ENCODE data around the gene ADAMTSL4.
"Not testable (repeated sequence)": the region's sequence is repeated elsewhere in the genome, so short reads cannot be mapped to it uniquely, and the experiment has no call there.

Gene ADAMTSL4

GRCh38 chr1:150575072-150575489, 25.9 kb downstream of the ADAMTSL4 start:
- H3K27ac ChIP-seq (ENCODE audit: low read length) = no peak overlapping the region
- H3K4me1 ChIP-seq (ENCODE audit: control insufficient read depth, low read depth, low read length) = peaks cover 46% of the 10 kb centered on the region
- H3K4me3 ChIP-seq (ENCODE audit: low read length) = peak overlapping the region; percentile 94
- H3K36me3 ChIP-seq (ENCODE audit: control insufficient read depth, low read depth, low read length) = peaks cover 67% of the 10 kb centered on the region
- no peaks in the 10 kb centered on the region for H3K27me3 ChIP-seq (ENCODE audit: control insufficient read depth, insufficient read depth, low read length)
- peak overlapping the region; percentile 100 for H3K9ac ChIP-seq (ENCODE audit: low read length)
- H3K9me3 ChIP-seq (ENCODE audit: control insufficient read depth, low read depth, low read length) = no peaks in the 10 kb centered on the region

GRCh38 chr1:150575518-150576366, 26.5 kb downstream of the ADAMTSL4 start:
- Histone ChIP-seq H3K9me3 (ENCODE audit: control insufficient read depth, low read depth, low read length) (no peaks in the 10 kb centered on the region), H3K9ac (ENCODE audit: low read length) (peak overlapping the region; percentile 100), H3K27me3 (ENCODE audit: control insufficient read depth, insufficient read depth, low read length) (no peaks in the 10 kb centered on the region), H3K36me3 (ENCODE audit: control insufficient read depth, low read depth, low read length) (peaks cover 67% of the 10 kb centered on the region), H3K27ac (ENCODE audit: low read length) (no peak overlapping the region), H3K4me3 (ENCODE audit: low read length) (peak overlapping the region; percentile 94), H3K4me1 (ENCODE audit: control insufficient read depth, low read depth, low read length) (peaks cover 43% of the 10 kb centered on the region)

GRCh38 chr1:150576367-150576711, 27.1 kb downstream of the ADAMTSL4 start:
- H3K27me3 ChIP-seq (ENCODE audit: control insufficient read depth, insufficient read depth, low read length) = no peaks in the 10 kb centered on the region
- no peaks in the 10 kb centered on the region for H3K9me3 ChIP-seq (ENCODE audit: control insufficient read depth, low read depth, low read length)
- peak overlapping the region; percentile 94 for H3K4me3 ChIP-seq (ENCODE audit: low read length)
- H3K9ac ChIP-seq (ENCODE audit: low read length) = peak overlapping the region; percentile 100
- H3K4me1 ChIP-seq (ENCODE audit: control insufficient read depth, low read depth, low read length) = peaks cover 43% of the 10 kb centered on the region
- H3K27ac ChIP-seq (ENCODE audit: low read length) = no peak overlapping the region
- peaks cover 63% of the 10 kb centered on the region for H3K36me3 ChIP-seq (ENCODE audit: control insufficient read depth, low read depth, low read length)

- Histone ChIP-seq H3K36me3 (ENCODE audit: control insufficient read depth, low read depth, low read length) (peaks cover 62% of the 10 kb centered on the region), H3K4me1 (ENCODE audit: control insufficient read depth, low read depth, low read length) (peaks cover 43% of the 10 kb centered on the region), H3K4me3 (ENCODE audit: low read length) (peak overlapping the region; percentile 94), H3K9me3 (ENCODE audit: control insufficient read depth, low read depth, low read length) (no peaks in the 10 kb centered on the region), H3K27me3 (ENCODE audit: control insufficient read depth, insufficient read depth, low read length) (no peaks in the 10 kb centered on the region), H3K9ac (ENCODE audit: low read length) (peak overlapping the region; percentile 100), H3K27ac (ENCODE audit: low read length) (peak overlapping the region; percentile 15)
Observed at GRCh38 chr1:150576794-150577556, 27.8 kb downstream of the ADAMTSL4 start.

GRCh38 chr1:150577557-150578271, 28.5 kb downstream of the ADAMTSL4 start:
- Histone ChIP-seq H3K27ac (ENCODE audit: low read length) (peak overlapping the region; percentile 97), H3K4me3 (ENCODE audit: low read length) (peak overlapping the region; percentile 94), H3K9ac (ENCODE audit: low read length) (peak overlapping the region; percentile 100), H3K27me3 (ENCODE audit: control insufficient read depth, insufficient read depth, low read length) (no peaks in the 10 kb centered on the region), H3K36me3 (ENCODE audit: control insufficient read depth, low read depth, low read length) (peaks cover 58% of the 10 kb centered on the region), H3K4me1 (ENCODE audit: control insufficient read depth, low read depth, low read length) (peaks cover 43% of the 10 kb centered on the region), H3K9me3 (ENCODE audit: control insufficient read depth, low read depth, low read length) (no peaks in the 10 kb centered on the region)

- Histone ChIP-seq H3K9me3 (ENCODE audit: control insufficient read depth, low read depth, low read length) (no peaks in the 10 kb centered on the region), H3K27me3 (ENCODE audit: control insufficient read depth, insufficient read depth, low read length) (no peaks in the 10 kb centered on the region), H3K27ac (ENCODE audit: low read length) (peak overlapping the region; percentile 97), H3K4me1 (ENCODE audit: control insufficient read depth, low read depth, low read length) (peaks cover 35% of the 10 kb centered on the region), H3K36me3 (ENCODE audit: control insufficient read depth, low read depth, low read length) (peaks cover 50% of the 10 kb centered on the region), H3K9ac (ENCODE audit: low read length) (peak overlapping the region; percentile 100), H3K4me3 (ENCODE audit: low read length) (peak overlapping the region; percentile 94)
Observed at GRCh38 chr1:150578272-150579109, 29.3 kb downstream of the ADAMTSL4 start.

GRCh38 chr1:150579110-150579944, 30.1 kb downstream of the ADAMTSL4 start, which contains the start of gene MCL1:
MCL1 (minus strand) TSS chr1:150579610; CDS start chr1:150579530, 80 bp downstream.
- Histone ChIP-seq H3K4me3 (ENCODE audit: low read length) (peak within 1 kb of the TSS; percentile 94), H3K36me3 (ENCODE audit: control insufficient read depth, low read depth, low read length) (peaks cover 45% of the 10 kb centered on the region)

GRCh38 chr1:150579945-150580642, 30.9 kb downstream of the ADAMTSL4 start:
- Histone ChIP-seq H3K4me3 (ENCODE audit: low read length) (peak overlapping the region; percentile 94), H3K9ac (ENCODE audit: low read length) (peak overlapping the region; percentile 100), H3K27me3 (ENCODE audit: control insufficient read depth, insufficient read depth, low read length) (no peaks in the 10 kb centered on the region), H3K4me1 (ENCODE audit: control insufficient read depth, low read depth, low read length) (peaks cover 25% of the 10 kb centered on the region), H3K27ac (ENCODE audit: low read length) (peak overlapping the region; percentile 93), H3K9me3 (ENCODE audit: control insufficient read depth, low read depth, low read length) (no peaks in the 10 kb centered on the region), H3K36me3 (ENCODE audit: control insufficient read depth, low read depth, low read length) (peaks cover 37% of the 10 kb centered on the region)

More at GRCh38 chr1:150579110-150579944, 30.1 kb downstream of the ADAMTSL4 start, which contains the start of gene MCL1:
- Histone ChIP-seq H3K27me3 (ENCODE audit: control insufficient read depth, insufficient read depth, low read length) (no peaks in the 10 kb centered on the region), H3K9ac (ENCODE audit: low read length) (peak within 1 kb of the TSS; percentile 100), H3K27ac (ENCODE audit: low read length) (peak within 1 kb of the TSS; percentile 97), H3K4me1 (ENCODE audit: control insufficient read depth, low read depth, low read length) (peaks cover 33% of the 10 kb centered on the region), H3K9me3 (ENCODE audit: control insufficient read depth, low read depth, low read length) (no peaks in the 10 kb centered on the region)

- not testable (repeated sequence) for H3K27me3 ChIP-seq (ENCODE audit: control insufficient read depth, insufficient read depth, low read length); H3K9me3 ChIP-seq (ENCODE audit: control insufficient read depth, low read depth, low read length); H3K4me3 ChIP-seq (ENCODE audit: low read length); H3K9ac ChIP-seq (ENCODE audit: low read length); H3K27ac ChIP-seq (ENCODE audit: low read length)
- H3K36me3 ChIP-seq (ENCODE audit: control insufficient read depth, low read depth, low read length) = peaks cover 29% of the 10 kb centered on the region
- peaks cover 16% of the 10 kb centered on the region for H3K4me1 ChIP-seq (ENCODE audit: control insufficient read depth, low read depth, low read length)
Observed at GRCh38 chr1:150580966-150581365, 31.8 kb downstream of the ADAMTSL4 start.

All from iPS-18a (cell line).